Progenitor cell of endocrine pancreas (in vitro differentiated cells): ENCODE data around the gene UBE2A. TPM values are rescaled to one million over a fixed set of nuclear protein-coding genes. Genes with fewer than 3 reads are reported as not detected.

ENCODE experiments used
- DNase-seq: peaks from one replicate; pipeline ENCODE4 v3.0.0; 2021; ENCODE audit warnings: low spot score; ENCODE audit not compliant: unreplicated experiment
- H3K27ac Mint-ChIP-seq: 2 replicates; pipeline ENCODE4 v1.8.0; 2021; ENCODE audit warnings: mild to moderate bottlenecking, moderate library complexity, mixed read lengths
- H3K27me3 Mint-ChIP-seq: 2 replicates; pipeline ENCODE4 v1.8.0; 2021; ENCODE audit warnings: mixed read lengths
- H3K36me3 Mint-ChIP-seq: 2 replicates; pipeline ENCODE4 v1.8.0; 2022; ENCODE audit warnings: mixed read lengths; ENCODE audit not compliant: insufficient read depth
- H3K4me1 Mint-ChIP-seq: 2 replicates; pipeline ENCODE4 v1.8.0; 2021; ENCODE audit warnings: low read depth, mixed read lengths
- H3K4me3 Mint-ChIP-seq: 2 replicates; pipeline ENCODE4 v1.8.0; 2021; ENCODE audit warnings: low read depth, mild to moderate bottlenecking, moderate library complexity, mixed read lengths
- H3K9me3 Mint-ChIP-seq: 2 replicates; pipeline ENCODE4 v1.8.0; 2021; ENCODE audit warnings: low read depth, mixed read lengths
- long read RNA-seq: library from polyadenylated mRNA; unstranded; transcript quantifications from one replicate; pipeline ENCODE4 v2.0.0, GENCODE V29; 2020
- total RNA-seq: library from RNA; stranded (reverse); gene quantifications from 2 replicates; pipeline ENCODE4 v1.2.1, GENCODE V29; 2021
- TF ChIP-seq, protein P1 (sequence below): fragments of 200-600 bp; sonication (generic); IDR thresholded peaks from one replicate; pipeline ENCODE4 v1.5.0; 2021; ENCODE audit warnings: antibody characterized with exemption, mild to moderate bottlenecking; ENCODE audit not compliant: unreplicated experiment

The UBE2A gene
- total RNA-seq, result 49.4 and 55.0 TPM in 2 replicates
- long read RNA-seq, transcript UBE2A-206 (5 exons, 1,381 nt), result minor isoform, 8 of 99 reads
- long read RNA-seq, transcript UBE2A-207 (5 exons, 934 nt), result minor isoform, 5 of 99 reads
- long read RNA-seq, transcript UBE2A-202 (6 exons, 1,874 nt), result major isoform, 75 of 99 reads
- long read RNA-seq, partial matches to known transcripts, result 5 of 99 reads
- long read RNA-seq, other reads (novel, unspliced or antisense), result 3 of 99 reads

DNA sequence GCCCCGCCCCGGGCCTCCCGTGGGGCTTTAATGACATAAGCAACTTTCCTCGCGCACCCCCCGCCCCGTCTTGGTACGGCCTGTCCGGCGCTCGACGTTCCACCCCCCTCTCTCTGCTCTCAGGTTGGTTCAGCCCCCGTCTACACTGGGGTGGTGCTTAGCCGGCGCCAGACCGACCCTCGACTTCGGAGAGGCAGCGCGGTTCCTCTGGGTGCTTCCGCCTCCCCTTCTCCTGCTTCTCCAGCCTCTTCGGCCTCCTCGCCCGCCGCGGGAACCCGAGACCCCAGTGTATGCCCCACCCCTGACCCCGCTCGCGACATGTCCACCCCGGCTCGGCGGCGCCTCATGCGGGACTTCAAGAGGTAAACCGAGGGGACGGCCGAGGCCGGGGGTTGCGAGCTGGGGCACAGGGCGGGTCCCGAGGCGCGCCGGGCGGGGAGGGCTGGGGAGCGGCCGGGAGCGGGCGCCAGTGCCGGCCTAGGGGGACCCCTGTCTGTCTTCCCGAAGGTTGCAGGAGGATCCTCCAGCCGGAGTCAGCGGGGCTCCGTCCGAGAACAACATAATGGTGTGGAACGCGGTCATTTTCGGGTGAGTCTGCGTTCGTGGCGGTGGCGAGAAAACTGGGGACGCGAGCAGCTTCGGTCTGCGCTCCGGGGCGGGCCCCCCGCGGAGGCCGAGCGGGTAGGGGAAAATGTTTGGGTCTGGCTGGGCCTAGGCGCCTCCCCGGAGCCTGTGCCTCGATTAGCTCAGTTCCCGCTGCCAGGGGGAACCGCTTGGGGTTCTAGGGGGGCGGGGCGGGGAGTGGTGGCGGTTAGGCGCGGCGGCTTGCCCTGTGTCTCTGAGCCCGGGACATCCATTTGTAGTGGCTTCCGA lies at the start of gene UBE2A:
Gene UBE2A, plus strand, starts transcription at position 170 of the 873 bp plus-strand sequence. Its CDS starts 149 bp downstream, at position 319.
- Mint-ChIP-seq H3K9me3 (peaks cover 8% of the 10 kb centered on the region), H3K27me3 (no peaks in the 10 kb centered on the region)
- TF ChIP-seq, protein P1, sequence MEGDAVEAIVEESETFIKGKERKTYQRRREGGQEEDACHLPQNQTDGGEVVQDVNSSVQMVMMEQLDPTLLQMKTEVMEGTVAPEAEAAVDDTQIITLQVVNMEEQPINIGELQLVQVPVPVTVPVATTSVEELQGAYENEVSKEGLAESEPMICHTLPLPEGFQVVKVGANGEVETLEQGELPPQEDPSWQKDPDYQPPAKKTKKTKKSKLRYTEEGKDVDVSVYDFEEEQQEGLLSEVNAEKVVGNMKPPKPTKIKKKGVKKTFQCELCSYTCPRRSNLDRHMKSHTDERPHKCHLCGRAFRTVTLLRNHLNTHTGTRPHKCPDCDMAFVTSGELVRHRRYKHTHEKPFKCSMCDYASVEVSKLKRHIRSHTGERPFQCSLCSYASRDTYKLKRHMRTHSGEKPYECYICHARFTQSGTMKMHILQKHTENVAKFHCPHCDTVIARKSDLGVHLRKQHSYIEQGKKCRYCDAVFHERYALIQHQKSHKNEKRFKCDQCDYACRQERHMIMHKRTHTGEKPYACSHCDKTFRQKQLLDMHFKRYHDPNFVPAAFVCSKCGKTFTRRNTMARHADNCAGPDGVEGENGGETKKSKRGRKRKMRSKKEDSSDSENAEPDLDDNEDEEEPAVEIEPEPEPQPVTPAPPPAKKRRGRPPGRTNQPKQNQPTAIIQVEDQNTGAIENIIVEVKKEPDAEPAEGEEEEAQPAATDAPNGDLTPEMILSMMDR, result peak; percentile 34

DNA sequence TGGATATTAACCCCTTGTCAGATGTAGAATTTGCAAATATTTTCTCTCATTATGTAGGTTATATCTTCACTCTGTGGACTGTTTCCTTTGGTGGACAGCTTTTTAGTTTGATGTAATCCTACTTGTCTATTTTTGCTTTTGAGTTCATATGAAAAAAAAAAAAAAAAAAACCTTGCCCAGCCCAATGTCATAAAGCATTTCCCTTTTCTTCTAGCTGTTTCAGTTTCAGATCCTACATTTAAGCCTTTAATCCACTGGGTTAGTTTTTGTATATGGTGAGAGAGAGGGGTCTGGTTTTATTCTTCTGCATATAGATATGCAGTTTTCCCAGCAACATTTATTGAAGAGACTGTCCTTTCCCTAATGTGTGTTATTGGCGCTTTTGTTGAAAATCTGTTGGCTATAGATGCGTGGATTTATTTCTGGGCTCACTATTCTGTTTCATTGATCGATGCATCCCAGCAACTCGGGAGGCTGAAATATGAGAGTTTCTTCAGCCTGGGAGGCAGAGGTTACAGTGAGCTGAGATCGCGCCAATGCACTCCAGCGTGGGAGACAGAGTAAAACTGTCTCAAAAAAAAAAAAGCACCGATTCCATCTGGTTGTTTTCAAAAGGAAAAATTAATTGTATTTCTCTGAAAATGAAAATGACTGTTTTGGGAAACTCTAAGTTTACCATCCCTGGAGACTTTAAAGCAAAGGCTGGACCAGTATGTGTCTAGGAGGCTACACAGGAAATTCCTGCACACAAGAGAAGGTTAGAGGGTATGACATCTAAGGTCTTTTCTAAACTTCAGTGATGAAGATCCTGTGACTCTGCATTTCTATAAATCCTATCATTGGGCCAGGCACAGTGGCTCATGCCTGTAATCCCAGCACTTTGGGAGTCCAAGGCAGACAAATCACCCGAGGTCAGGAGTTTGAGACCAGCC lies 44.8 kb upstream of the UBE2A start:
- TF ChIP-seq, protein P1, result no peak
- no peak overlapping the region for H3K27ac Mint-ChIP-seq

More for the DNA sequence above, at the start of gene UBE2A:
- Mint-ChIP-seq H3K36me3 (peaks cover 2% of the 10 kb centered on the region), H3K4me1 (peaks cover 10% of the 10 kb centered on the region), H3K27ac (peak within 1 kb of the TSS; percentile 98), H3K4me3 (peak within 1 kb of the TSS; percentile 90)
- DNase-seq, result peak; percentile 80

DNA sequence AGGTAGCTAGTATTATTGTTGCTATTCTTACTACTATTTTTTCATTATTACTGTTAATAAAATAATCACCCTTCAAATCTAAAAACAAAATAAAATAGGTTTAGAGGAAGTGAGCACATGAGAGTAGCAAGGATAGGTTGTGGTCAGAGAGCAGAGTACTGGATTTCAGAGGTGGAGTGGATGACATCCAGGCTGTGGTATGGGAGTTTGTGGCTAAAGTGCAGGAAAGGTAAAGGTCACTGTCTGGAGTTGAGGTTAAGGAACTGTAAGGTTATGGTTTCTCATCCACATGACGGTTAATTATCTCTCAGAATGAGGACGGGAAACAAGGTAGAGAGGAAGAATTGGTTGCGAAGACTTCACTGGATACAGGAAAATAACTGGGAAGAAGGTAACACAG lies 36.9 kb upstream of the UBE2A start:
- Mint-ChIP-seq H3K4me3 (no peak overlapping the region), H3K36me3 (peaks cover 8% of the 10 kb centered on the region), H3K9me3 (peaks cover 21% of the 10 kb centered on the region), H3K4me1 (no peaks in the 10 kb centered on the region), H3K27ac (no peak overlapping the region), H3K27me3 (no peaks in the 10 kb centered on the region)
- TF ChIP-seq, protein P1, result no peak
- no peak for DNase-seq

More for the DNA sequence above, 44.8 kb upstream of the UBE2A start:
- Mint-ChIP-seq H3K36me3 (no peaks in the 10 kb centered on the region), H3K4me1 (no peaks in the 10 kb centered on the region), H3K9me3 (peaks cover 16% of the 10 kb centered on the region), H3K4me3 (no peak overlapping the region), H3K27me3 (no peaks in the 10 kb centered on the region)
- no peak for DNase-seq

DNA sequence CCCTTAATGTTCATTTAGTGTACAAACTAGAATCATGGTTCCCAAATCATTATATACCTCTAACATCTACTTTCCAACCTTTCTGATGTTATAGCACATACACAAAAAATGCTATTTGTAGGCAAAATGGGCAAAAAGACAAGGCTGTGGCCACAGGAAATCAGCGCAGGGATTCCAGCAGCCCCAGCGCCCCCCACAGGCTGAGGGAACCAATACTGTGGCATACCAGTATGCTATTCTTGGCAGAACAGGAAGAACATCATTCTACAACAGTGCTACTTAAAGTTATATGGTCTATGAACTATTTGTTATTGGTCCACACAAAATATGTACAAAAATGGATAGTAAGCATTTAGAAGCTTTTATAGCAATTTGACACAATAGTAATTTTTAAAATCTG lies 34.5 kb upstream of the UBE2A start:
- H3K36me3 Mint-ChIP-seq, result peaks cover 8% of the 10 kb centered on the region

More for the DNA sequence above, 34.5 kb upstream of the UBE2A start:
- TF ChIP-seq, protein P1, result no peak
- DNase-seq, result no peak
- Mint-ChIP-seq H3K4me3 (no peak overlapping the region), H3K4me1 (no peaks in the 10 kb centered on the region), H3K27ac (no peak overlapping the region), H3K9me3 (peaks cover 11% of the 10 kb centered on the region), H3K27me3 (no peaks in the 10 kb centered on the region)
